ENCODE measurements around the gene CNNM2.

CNNM2 gene

DNA sequence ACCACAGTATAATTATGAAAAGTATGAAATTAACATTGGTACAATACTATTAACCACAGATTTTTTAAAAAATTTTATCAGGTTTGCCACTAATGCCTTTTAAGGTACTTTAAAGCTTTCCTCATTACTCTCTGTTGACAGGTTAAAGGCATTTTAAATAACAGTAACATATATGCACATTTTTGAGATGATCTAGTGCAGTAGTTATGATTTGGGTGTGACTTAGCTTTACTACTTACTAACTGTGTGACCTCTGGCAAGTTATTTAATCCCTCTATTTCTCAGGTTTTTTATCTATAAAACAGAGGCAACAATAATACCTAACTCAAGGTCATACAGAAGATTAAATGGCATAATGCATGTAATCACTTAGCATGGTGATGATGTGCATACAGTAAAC lies 180.1 kb downstream of the CNNM2 start:
- Histone ChIP-seq H3K36me3 (ENCODE audit: control insufficient read depth, low read length) (peaks cover 86% of the 10 kb centered on the region), H3K4me3 (ENCODE audit: low read length) (no peak overlapping the region), H3K79me2 (ENCODE audit: control insufficient read depth, low read length) (no peaks in the 10 kb centered on the region), H3K27ac (ENCODE audit: low read depth, low read length) (no peak overlapping the region), H3K9me3 (ENCODE audit: control insufficient read depth, insufficient read depth, low read length) (no peaks in the 10 kb centered on the region), H3K4me1 (ENCODE audit: control insufficient read depth, low read length) (0 out of 2 replicates have a peak, but pooled peaks cover 6% of the 10 kb centered on the region), H4K20me1 (ENCODE audit: control insufficient read depth, insufficient read depth, low read depth, low read length) (no peaks in the 10 kb centered on the region), H3F3A (ENCODE audit: control insufficient read depth, insufficient read depth) (no peaks in the 10 kb centered on the region), H3K27me3 (ENCODE audit: control insufficient read depth, low read length) (no peaks in the 10 kb centered on the region), H3K9me2 (replicated peaks; ENCODE audit: control insufficient read depth, low read length) (no peaks in the 10 kb centered on the region), H3K4me2 (ENCODE audit: low read length) (no peak overlapping the region)
- TF ChIP-seq CTCF (IDR thresholded peaks at IDR 0.05; ENCODE audit: low read depth, low read length, poor library complexity, severe bottlenecking) (no peak), EZH2phosphoT487 (IDR thresholded peaks at IDR 0.05; ENCODE audit: borderline replicate concordance, low read length) (no peak)

- no peaks in the 10 kb centered on the region for H4K20me1 ChIP-seq (ENCODE audit: control insufficient read depth, insufficient read depth, low read depth, low read length)
- H3K36me3 ChIP-seq (ENCODE audit: control insufficient read depth, low read length), result peaks cover 83% of the 10 kb centered on the region
- TF ChIP-seq CTCF (IDR thresholded peaks at IDR 0.05; ENCODE audit: low read depth, low read length, poor library complexity, severe bottlenecking), result no peak
- no peak for TF ChIP-seq EZH2phosphoT487 (IDR thresholded peaks at IDR 0.05; ENCODE audit: borderline replicate concordance, low read length)
These were observed 182.5 kb downstream of the CNNM2 start for GRCh38 chr10:103100620-103101019.

GRCh38 chr10:103102195-103102594 lies 184.1 kb downstream of the CNNM2 start:
- no peaks in the 10 kb centered on the region for H3F3A ChIP-seq (ENCODE audit: control insufficient read depth, insufficient read depth)
- H3K4me3 ChIP-seq (ENCODE audit: low read length), result no peak overlapping the region
- H3K9me3 ChIP-seq (ENCODE audit: control insufficient read depth, insufficient read depth, low read length), result no peaks in the 10 kb centered on the region
- no peaks in the 10 kb centered on the region for H3K9me2 ChIP-seq (replicated peaks; ENCODE audit: control insufficient read depth, low read length)
- TF ChIP-seq CTCF (IDR thresholded peaks at IDR 0.05; ENCODE audit: low read depth, low read length, poor library complexity, severe bottlenecking) (no peak), EZH2phosphoT487 (IDR thresholded peaks at IDR 0.05; ENCODE audit: borderline replicate concordance, low read length) (no peak)
- no peaks in the 10 kb centered on the region for H3K79me2 ChIP-seq (ENCODE audit: control insufficient read depth, low read length)
- no peak overlapping the region for H3K4me2 ChIP-seq (ENCODE audit: low read length)
- no peaks in the 10 kb centered on the region; the same call in 1 of the 2 replicates for H3K4me1 ChIP-seq (ENCODE audit: control insufficient read depth, low read length)
- peaks cover 77% of the 10 kb centered on the region for H3K36me3 ChIP-seq (ENCODE audit: control insufficient read depth, low read length)
- no peaks in the 10 kb centered on the region for H4K20me1 ChIP-seq (ENCODE audit: control insufficient read depth, insufficient read depth, low read depth, low read length)
- no peak overlapping the region for H3K27ac ChIP-seq (ENCODE audit: low read depth, low read length)
- no peaks in the 10 kb centered on the region for H3K27me3 ChIP-seq (ENCODE audit: control insufficient read depth, low read length)

More at GRCh38 chr10:103100620-103101019, 182.5 kb downstream of the CNNM2 start:
- no peak overlapping the region for H3K4me3 ChIP-seq (ENCODE audit: low read length)
- H3K9me2 ChIP-seq (replicated peaks; ENCODE audit: control insufficient read depth, low read length), result no peaks in the 10 kb centered on the region
- no peaks in the 10 kb centered on the region for H3K9me3 ChIP-seq (ENCODE audit: control insufficient read depth, insufficient read depth, low read length)
- H3K27ac ChIP-seq (ENCODE audit: low read depth, low read length), result no peak overlapping the region
- H3K27me3 ChIP-seq (ENCODE audit: control insufficient read depth, low read length), result no peaks in the 10 kb centered on the region
- H3K79me2 ChIP-seq (ENCODE audit: control insufficient read depth, low read length), result no peaks in the 10 kb centered on the region
- no peaks in the 10 kb centered on the region for H3F3A ChIP-seq (ENCODE audit: control insufficient read depth, insufficient read depth)
- H3K4me2 ChIP-seq (ENCODE audit: low read length), result no peak overlapping the region
- H3K4me1 ChIP-seq (ENCODE audit: control insufficient read depth, low read length), result 0 out of 2 replicates have a peak, but pooled peaks cover 6% of the 10 kb centered on the region
